BLaER1 (cell line): ENCODE measurements around the gene LMO3.

Source experiments
- H3K27ac ChIP-seq: shearing (Covaris generic); formaldehyde crosslinking; 2 replicates; pipeline ENCODE4 v1.8.1; 2022
- H3K27me3 ChIP-seq: shearing (Covaris generic); formaldehyde crosslinking; 2 replicates; pipeline ENCODE4 v1.8.1; 2022
- H3K36me3 ChIP-seq: shearing (Covaris generic); formaldehyde crosslinking; 2 replicates; pipeline ENCODE4 v1.8.1; 2022
- H3K4me1 ChIP-seq: shearing (Covaris generic); formaldehyde crosslinking; 2 replicates; pipeline ENCODE4 v1.8.1; 2022
- H3K4me2 ChIP-seq: shearing (Covaris generic); formaldehyde crosslinking; 2 replicates; pipeline ENCODE4 v1.8.1; 2022
- H3K4me3 ChIP-seq: shearing (Covaris generic); formaldehyde crosslinking; 2 replicates; pipeline ENCODE4 v1.8.1; 2022
- H3K9ac ChIP-seq: shearing (Covaris generic); formaldehyde crosslinking; 2 replicates; pipeline ENCODE4 v1.8.1; 2022
- H3K9me3 ChIP-seq: shearing (Covaris generic); formaldehyde crosslinking; 2 replicates; pipeline ENCODE4 v1.8.1; 2022
- H4K20me1 ChIP-seq: shearing (Covaris generic); formaldehyde crosslinking; 2 replicates; pipeline ENCODE4 v1.8.1; 2022
- Cebpa-rat ChIP-seq: shearing (Covaris generic); IDR thresholded peaks from 2 replicates; pipeline ENCODE4 v1.8.1; 2022

The LMO3 gene

DNA sequence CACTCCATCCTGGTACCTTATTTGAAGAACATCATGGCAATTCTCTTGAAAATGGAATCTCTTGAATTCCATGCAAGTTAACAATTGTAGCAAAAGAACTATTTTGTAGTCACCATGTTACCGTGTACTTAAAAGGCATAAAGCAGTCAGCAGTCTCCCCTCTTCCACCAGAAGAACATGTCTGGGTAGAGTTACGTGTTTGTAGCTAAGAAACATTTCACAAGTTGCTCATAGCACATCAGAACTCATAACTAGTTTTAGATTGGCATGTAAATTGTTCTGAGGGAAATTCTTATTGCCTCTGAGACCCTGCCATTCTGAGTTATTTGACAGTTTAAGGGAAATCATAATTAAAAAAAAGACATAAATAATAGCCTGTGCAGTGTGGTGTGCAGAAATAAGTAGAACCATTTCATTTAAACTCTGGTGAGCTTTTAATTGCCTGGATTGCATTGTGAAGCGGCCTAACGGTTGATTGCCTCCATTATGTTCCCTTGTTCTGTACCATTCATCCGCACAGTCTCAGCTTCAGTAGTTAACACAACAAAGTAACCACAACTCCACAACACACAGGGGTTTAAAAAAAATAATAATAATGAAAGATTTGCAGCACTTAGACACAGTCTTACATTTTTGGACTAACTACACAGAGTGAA is 2.6 kb downstream of the LMO3 start:
- Histone ChIP-seq H3K4me1 (no peaks in the 10 kb centered on the region), H3K27ac (no peak overlapping the region), H3K4me2 (no peak overlapping the region), H3K4me3 (no peak overlapping the region), H3K9ac (no peak overlapping the region), H3K27me3 (peaks cover 44% of the 10 kb centered on the region), H3K36me3 (no peaks in the 10 kb centered on the region), H3K9me3 (peaks cover 13% of the 10 kb centered on the region; the same call in 1 of the 2 replicates), H4K20me1 (no peaks in the 10 kb centered on the region)
- no peak for TF ChIP-seq Cebpa-rat

- Histone ChIP-seq H3K36me3 (no peaks in the 10 kb centered on the region), H3K9ac (no peak overlapping the region), H3K4me3 (no peak overlapping the region), H4K20me1 (no peaks in the 10 kb centered on the region), H3K9me3 (peaks cover 13% of the 10 kb centered on the region; the same call in 1 of the 2 replicates), H3K27me3 (peaks cover 37% of the 10 kb centered on the region), H3K4me1 (no peaks in the 10 kb centered on the region), H3K27ac (no peak overlapping the region), H3K4me2 (no peak overlapping the region)
- no peak for TF ChIP-seq Cebpa-rat
Measured at GRCh38 chr12:16602412-16602811, 3.5 kb downstream of the LMO3 start.

- H3K27me3 ChIP-seq, result peaks cover 18% of the 10 kb centered on the region
- 0 out of 2 replicates have a peak, but pooled peaks cover 2% of the 10 kb centered on the region for H3K9me3 ChIP-seq
- no peak overlapping the region for H3K27ac ChIP-seq
- no peaks in the 10 kb centered on the region for H3K36me3 ChIP-seq
- no peak for TF ChIP-seq Cebpa-rat
- no peaks in the 10 kb centered on the region for H3K4me1 ChIP-seq
- H3K9ac ChIP-seq, result no peak overlapping the region
- no peaks in the 10 kb centered on the region for H4K20me1 ChIP-seq
- no peak overlapping the region for H3K4me2 ChIP-seq
- no peak overlapping the region for H3K4me3 ChIP-seq
Measured at GRCh38 chr12:16600525-16600924, 5.4 kb downstream of the LMO3 start.

DNA sequence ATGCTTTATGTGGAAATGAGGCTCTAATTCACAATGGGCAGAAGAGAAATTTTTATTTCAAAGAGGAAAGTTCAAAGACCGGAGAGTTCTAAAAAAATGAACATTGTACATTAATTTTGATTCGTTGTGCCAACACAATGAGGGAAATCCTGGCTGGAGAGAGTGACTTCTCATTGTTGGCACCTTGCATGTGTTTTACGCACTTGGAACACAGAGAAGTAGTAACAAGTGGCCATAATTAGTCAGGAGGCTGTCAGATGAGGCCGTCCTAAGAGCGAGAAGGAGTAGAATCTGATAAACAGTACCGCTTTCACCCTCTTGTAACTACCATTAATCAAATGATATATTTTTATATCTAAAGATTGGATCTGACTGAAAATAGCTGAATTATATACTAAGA is 6.9 kb downstream of the LMO3 start:
- no peak for TF ChIP-seq Cebpa-rat

GRCh38 chr12:16594797-16595196 is 11.2 kb downstream of the LMO3 start:
- H3K9me3 ChIP-seq, result no peaks in the 10 kb centered on the region
- no peak for TF ChIP-seq Cebpa-rat
- H4K20me1 ChIP-seq, result no peaks in the 10 kb centered on the region
- H3K27me3 ChIP-seq, result no peaks in the 10 kb centered on the region
- H3K4me3 ChIP-seq, result no peak overlapping the region
- H3K4me2 ChIP-seq, result no peak overlapping the region
- H3K36me3 ChIP-seq, result no peaks in the 10 kb centered on the region
- no peaks in the 10 kb centered on the region for H3K4me1 ChIP-seq
- H3K9ac ChIP-seq, result no peak overlapping the region
- H3K27ac ChIP-seq, result no peak overlapping the region

More for the DNA sequence above, 6.9 kb downstream of the LMO3 start:
- Histone ChIP-seq H3K9ac (no peak overlapping the region), H3K4me2 (no peak overlapping the region), H3K4me1 (no peaks in the 10 kb centered on the region), H3K9me3 (no peaks in the 10 kb centered on the region), H3K27ac (no peak overlapping the region), H3K36me3 (no peaks in the 10 kb centered on the region), H3K27me3 (peaks cover 4% of the 10 kb centered on the region; the same call in 1 of the 2 replicates), H3K4me3 (no peak overlapping the region), H4K20me1 (no peaks in the 10 kb centered on the region)

DNA sequence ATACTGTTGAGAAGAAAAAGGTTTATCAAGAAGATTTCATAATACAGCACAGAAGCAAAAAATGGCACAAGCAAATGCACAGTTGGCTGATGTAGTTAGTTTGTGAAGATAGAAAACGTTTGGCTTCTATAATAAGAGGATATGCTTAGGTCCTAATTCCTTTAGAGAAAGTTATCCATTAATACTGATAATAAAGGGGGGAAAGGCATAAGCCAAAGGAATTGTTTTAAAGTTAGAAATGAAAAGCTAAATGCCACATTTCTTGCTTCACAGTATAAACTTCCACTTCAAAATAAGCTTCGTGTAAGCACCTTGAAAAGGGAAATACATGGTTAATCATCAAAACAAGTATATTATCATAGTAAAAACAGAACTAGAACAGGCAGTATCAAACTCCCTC is 12.4 kb downstream of the LMO3 start:
- H3K36me3 ChIP-seq, result no peaks in the 10 kb centered on the region
- H3K4me1 ChIP-seq, result no peaks in the 10 kb centered on the region
- H3K4me3 ChIP-seq, result no peak overlapping the region
- no peak for TF ChIP-seq Cebpa-rat
- H3K9me3 ChIP-seq, result no peaks in the 10 kb centered on the region
- no peak overlapping the region for H3K4me2 ChIP-seq
- no peaks in the 10 kb centered on the region for H3K27me3 ChIP-seq
- no peak overlapping the region for H3K9ac ChIP-seq
- H3K27ac ChIP-seq, result no peak overlapping the region
- H4K20me1 ChIP-seq, result no peaks in the 10 kb centered on the region

DNA sequence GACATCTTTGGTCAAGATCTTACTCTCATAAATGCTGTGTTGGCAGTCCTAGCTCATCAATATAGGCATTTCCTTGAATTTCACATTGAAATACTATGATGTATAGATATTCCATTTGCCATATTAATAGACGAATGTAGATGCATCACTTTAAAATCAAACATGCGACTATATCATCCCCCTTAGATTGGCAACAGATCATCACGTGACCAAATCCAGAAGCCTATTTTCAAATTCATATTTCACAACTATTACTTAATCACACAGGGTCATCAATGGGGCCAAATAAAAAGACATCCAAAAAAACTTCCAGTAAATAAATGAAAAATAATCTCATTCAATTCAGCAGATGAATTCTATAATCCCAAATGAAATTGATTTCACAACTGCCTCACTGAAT is 15.3 kb downstream of the LMO3 start:
- Histone ChIP-seq H4K20me1 (no peaks in the 10 kb centered on the region), H3K27me3 (no peaks in the 10 kb centered on the region), H3K4me1 (no peaks in the 10 kb centered on the region), H3K4me2 (no peak overlapping the region), H3K36me3 (no peaks in the 10 kb centered on the region), H3K9ac (no peak overlapping the region), H3K27ac (no peak overlapping the region), H3K9me3 (no peaks in the 10 kb centered on the region), H3K4me3 (no peak overlapping the region)
- TF ChIP-seq Cebpa-rat, result no peak

DNA sequence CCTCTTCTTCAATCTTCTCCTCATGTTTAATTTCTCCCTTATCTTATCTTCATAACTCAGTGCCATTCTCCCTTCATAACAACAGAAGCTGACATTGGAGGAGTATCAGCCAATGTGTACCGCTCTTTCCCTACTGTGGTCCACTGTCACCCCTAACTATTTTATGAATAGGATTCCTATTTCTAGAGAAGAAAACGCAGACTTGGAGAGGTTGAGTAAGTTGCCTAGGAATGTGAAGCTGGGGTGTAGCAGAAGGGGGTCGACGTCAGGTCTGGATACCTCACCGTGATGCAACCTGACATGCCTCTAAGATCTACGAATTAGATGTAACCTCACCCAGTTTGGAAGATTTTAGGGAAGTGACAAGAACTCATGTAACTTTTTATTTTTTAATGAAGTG is 17.1 kb downstream of the LMO3 start:
- Histone ChIP-seq H3K27me3 (no peaks in the 10 kb centered on the region), H3K27ac (no peak overlapping the region), H3K9me3 (no peaks in the 10 kb centered on the region), H3K36me3 (no peaks in the 10 kb centered on the region), H3K4me2 (no peak overlapping the region), H4K20me1 (no peaks in the 10 kb centered on the region), H3K4me1 (no peaks in the 10 kb centered on the region), H3K9ac (no peak overlapping the region), H3K4me3 (no peak overlapping the region)
- TF ChIP-seq Cebpa-rat, result no peak

GRCh38 chr12:16587514-16587913 is 18.4 kb downstream of the LMO3 start:
- no peaks in the 10 kb centered on the region for H3K9me3 ChIP-seq
- H4K20me1 ChIP-seq, result no peaks in the 10 kb centered on the region
- H3K27me3 ChIP-seq, result no peaks in the 10 kb centered on the region
- no peak overlapping the region for H3K27ac ChIP-seq
- H3K9ac ChIP-seq, result no peak overlapping the region
- no peak overlapping the region for H3K4me3 ChIP-seq
- no peak overlapping the region for H3K4me2 ChIP-seq
- no peaks in the 10 kb centered on the region for H3K36me3 ChIP-seq
- TF ChIP-seq Cebpa-rat, result no peak
- H3K4me1 ChIP-seq, result no peaks in the 10 kb centered on the region

DNA sequence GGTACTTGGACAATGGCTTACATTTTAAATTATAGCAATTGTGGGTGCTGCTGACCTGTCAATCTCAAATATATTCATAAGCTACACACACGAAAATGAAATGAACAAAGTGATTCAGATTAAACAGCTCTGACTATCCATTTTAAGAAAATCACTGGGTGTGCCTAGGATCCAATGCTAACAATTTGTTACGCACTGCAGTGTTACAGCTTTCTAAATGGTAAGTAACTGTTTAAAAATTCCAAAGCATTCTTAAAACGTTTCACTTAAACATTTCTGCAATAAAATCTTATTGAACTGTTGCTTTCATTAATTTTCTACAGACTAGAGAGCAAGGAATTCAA is 18.9 kb downstream of the LMO3 start:
- H3K4me1 ChIP-seq, result no peaks in the 10 kb centered on the region
- no peak overlapping the region for H3K27ac ChIP-seq
- H3K4me2 ChIP-seq, result no peak overlapping the region
- no peaks in the 10 kb centered on the region for H4K20me1 ChIP-seq
- TF ChIP-seq Cebpa-rat, result no peak
- H3K9ac ChIP-seq, result no peak overlapping the region
- no peaks in the 10 kb centered on the region for H3K36me3 ChIP-seq
- no peak overlapping the region for H3K4me3 ChIP-seq
- no peaks in the 10 kb centered on the region for H3K9me3 ChIP-seq
- H3K27me3 ChIP-seq, result no peaks in the 10 kb centered on the region
